NT2/D1 (cell line): Measurements from ENCODE around the gene HAGH.

Source experiments
- SUZ12 ChIP-seq: IDR thresholded peaks from 2 replicates; pipeline ENCODE4 v1.6.1; 2011; ENCODE audit not compliant: insufficient read length, insufficient read depth; ENCODE audit errors: extremely low read depth
- ZNF274 ChIP-seq: IDR thresholded peaks from 2 replicates; pipeline ENCODE4 v1.6.1; 2011; ENCODE audit warnings: mild to moderate bottlenecking, low read depth, low read length

DNA sequence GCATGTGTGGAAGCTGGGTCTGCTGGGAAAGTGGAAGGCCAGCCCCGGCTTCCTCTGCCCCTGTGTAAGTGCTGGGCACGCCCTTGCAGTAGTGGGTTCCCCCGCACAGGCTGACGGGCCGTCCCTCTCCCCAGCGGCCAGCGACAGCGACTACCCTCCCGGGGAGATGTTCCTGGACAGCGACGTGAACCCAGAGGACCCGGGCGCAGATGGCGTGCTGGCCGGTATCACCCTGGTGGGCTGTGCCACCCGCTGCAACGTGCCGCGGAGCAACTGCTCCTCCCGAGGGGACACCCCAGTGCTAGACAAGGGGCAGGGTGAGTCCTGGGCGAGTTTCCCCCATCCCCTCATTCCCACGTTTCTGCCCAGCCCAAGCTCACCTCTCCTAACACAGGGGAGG lies 60.8 kb downstream of the HAGH start:
- TF ChIP-seq ZNF274 (no peak), SUZ12 (no peak)
